ENCODE results near the gene PAX6. TPM values are rescaled to one million over a fixed set of nuclear protein-coding genes. Genes with fewer than 3 reads are reported as not detected.
"Not testable (repeated sequence)": the region's sequence is repeated elsewhere in the genome, so short reads cannot be mapped to it uniquely, and the experiment has no call there.

PAX6 gene
- total and polyA plus RNA-seq, 4 donors: 0.23 to 0.38 TPM; not detected in 2

GRCh38 chr11:31767685-31768084 lies 43.4 kb downstream of the PAX6 start:
- no peaks in the 10 kb centered on the region for H3K36me3 ChIP-seq (ENCODE audit: control insufficient read depth in 1 of 2, insufficient read depth in 2 of 2, low read length in 1 of 2)
- ATAC-seq (ENCODE audit: low FRiP score): no peak
- no peaks in the 10 kb centered on the region for H3K4me1 ChIP-seq (ENCODE audit: control insufficient read depth in 1 of 2, insufficient read depth in 2 of 2, low read length in 2 of 2)
- H3K4me3 ChIP-seq (ENCODE audit: low read length in 2 of 2): no peak overlapping the region
- H3K27ac ChIP-seq (ENCODE audit: low read depth in 1 of 2, low read length in 2 of 2): no peak overlapping the region
- H3K9me3 ChIP-seq (ENCODE audit: control insufficient read depth, low read length): no peaks in the 10 kb centered on the region
- WGBS, 2 donors: 89 to 96% methylated on average over 2 of the region's 2 CpGs
- no peaks in the 10 kb centered on the region for H3K27me3 ChIP-seq (ENCODE audit: control insufficient read depth in 1 of 2, insufficient read depth in 2 of 2, low read length in 1 of 2)
- intact Hi-C loops (cut with DNase I): no loop called here
- DNase-seq: no peak

GRCh38 chr11:31767066-31767465 lies 44.1 kb downstream of the PAX6 start:
- Histone ChIP-seq H3K4me1 (ENCODE audit: control insufficient read depth in 1 of 2, insufficient read depth in 2 of 2, low read length in 2 of 2) (no peaks in the 10 kb centered on the region), H3K27ac (ENCODE audit: low read depth in 1 of 2, low read length in 2 of 2) (no peak overlapping the region), H3K9me3 (ENCODE audit: control insufficient read depth, low read length) (no peaks in the 10 kb centered on the region), H3K36me3 (ENCODE audit: control insufficient read depth in 1 of 2, insufficient read depth in 2 of 2, low read length in 1 of 2) (no peaks in the 10 kb centered on the region), H3K4me3 (ENCODE audit: low read length in 2 of 2) (no peak overlapping the region), H3K27me3 (ENCODE audit: control insufficient read depth in 1 of 2, insufficient read depth in 2 of 2, low read length in 1 of 2) (no peaks in the 10 kb centered on the region)
- 96 to 97% methylated on average over 3 of the region's 3 CpGs for WGBS, 2 donors
- DNase-seq (no peak), ATAC-seq (ENCODE audit: low FRiP score) (no peak)
- intact Hi-C loops (cut with DNase I): no loop called here

GRCh38 chr11:31764766-31765165 lies 46.4 kb downstream of the PAX6 start:
- Histone ChIP-seq H3K36me3 (ENCODE audit: control insufficient read depth in 1 of 2, insufficient read depth in 2 of 2, low read length in 1 of 2) (no peaks in the 10 kb centered on the region), H3K9me3 (ENCODE audit: control insufficient read depth, low read length) (no peaks in the 10 kb centered on the region), H3K4me3 (ENCODE audit: low read length in 2 of 2) (no peak overlapping the region), H3K27ac (ENCODE audit: low read depth in 1 of 2, low read length in 2 of 2) (no peak overlapping the region), H3K27me3 (ENCODE audit: control insufficient read depth in 1 of 2, insufficient read depth in 2 of 2, low read length in 1 of 2) (no peaks in the 10 kb centered on the region), H3K4me1 (ENCODE audit: control insufficient read depth in 1 of 2, insufficient read depth in 2 of 2, low read length in 2 of 2) (no peaks in the 10 kb centered on the region)
- ATAC-seq (ENCODE audit: low FRiP score) (no peak), DNase-seq (no peak)
- WGBS, 2 donors: 87 to 90% methylated on average over 5 of the region's 5 CpGs
- intact Hi-C loops (cut with DNase I): no loop called here

DNA sequence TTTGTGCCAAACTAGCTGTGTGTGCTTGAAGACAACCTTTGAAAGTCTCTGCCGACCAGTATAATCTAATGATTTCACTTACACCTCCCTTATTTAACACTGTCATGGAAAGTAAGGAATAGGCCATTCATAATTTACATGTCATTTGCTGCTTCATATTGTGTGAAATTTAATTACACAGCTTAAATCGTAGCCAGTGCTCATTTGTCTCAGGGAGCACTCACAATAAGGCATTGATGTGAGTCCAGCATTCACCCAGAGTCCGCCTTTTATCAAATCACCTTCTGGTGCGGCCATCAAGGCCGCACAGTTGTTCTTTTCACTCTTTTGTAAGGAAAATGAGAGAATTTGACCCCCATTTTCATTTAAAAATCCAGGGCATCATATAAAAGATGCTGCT lies 46.9 kb downstream of the PAX6 start:
- Histone ChIP-seq H3K27ac (ENCODE audit: low read depth in 1 of 2, low read length in 2 of 2) (no peak overlapping the region), H3K27me3 (ENCODE audit: control insufficient read depth in 1 of 2, insufficient read depth in 2 of 2, low read length in 1 of 2) (no peaks in the 10 kb centered on the region), H3K4me3 (ENCODE audit: low read length in 2 of 2) (no peak overlapping the region), H3K36me3 (ENCODE audit: control insufficient read depth in 1 of 2, insufficient read depth in 2 of 2, low read length in 1 of 2) (no peaks in the 10 kb centered on the region), H3K4me1 (ENCODE audit: control insufficient read depth in 1 of 2, insufficient read depth in 2 of 2, low read length in 2 of 2) (no peaks in the 10 kb centered on the region), H3K9me3 (ENCODE audit: control insufficient read depth, low read length) (no peaks in the 10 kb centered on the region)
- 92% methylated on average over 5 of the region's 5 CpGs for WGBS, 2 donors
- DNase-seq (no peak), ATAC-seq (ENCODE audit: low FRiP score) (no peak)
- intact Hi-C loops (cut with DNase I): no loop called here

- ATAC-seq (ENCODE audit: low FRiP score) (no peak), DNase-seq (no peak)
- intact Hi-C loops (cut with DNase I): no loop called here
- H3K27me3 ChIP-seq (ENCODE audit: control insufficient read depth in 1 of 2, insufficient read depth in 2 of 2, low read length in 1 of 2): no peaks in the 10 kb centered on the region
- H3K9me3 ChIP-seq (ENCODE audit: control insufficient read depth, low read length): no peaks in the 10 kb centered on the region
- no peak overlapping the region for H3K4me3 ChIP-seq (ENCODE audit: low read length in 2 of 2)
- H3K27ac ChIP-seq (ENCODE audit: low read depth in 1 of 2, low read length in 2 of 2): no peak overlapping the region
- H3K36me3 ChIP-seq (ENCODE audit: control insufficient read depth in 1 of 2, insufficient read depth in 2 of 2, low read length in 1 of 2): no peaks in the 10 kb centered on the region
- no peaks in the 10 kb centered on the region for H3K4me1 ChIP-seq (ENCODE audit: control insufficient read depth in 1 of 2, insufficient read depth in 2 of 2, low read length in 2 of 2)
These were observed 47.8 kb downstream of the PAX6 start for GRCh38 chr11:31763296-31763695.

- H3K4me3 ChIP-seq (ENCODE audit: low read length in 2 of 2): no peak overlapping the region
- DNase-seq (no peak), ATAC-seq (ENCODE audit: low FRiP score) (no peak)
- intact Hi-C loops (cut with DNase I): no loop called here
- no peak overlapping the region for H3K27ac ChIP-seq (ENCODE audit: low read depth in 1 of 2, low read length in 2 of 2)
- 61 to 76% methylated on average over 1 of the region's 1 CpG for WGBS, 2 donors
- no peaks in the 10 kb centered on the region for H3K9me3 ChIP-seq (ENCODE audit: control insufficient read depth, low read length)
- no peaks in the 10 kb centered on the region for H3K27me3 ChIP-seq (ENCODE audit: control insufficient read depth in 1 of 2, insufficient read depth in 2 of 2, low read length in 1 of 2)
- no peaks in the 10 kb centered on the region for H3K36me3 ChIP-seq (ENCODE audit: control insufficient read depth in 1 of 2, insufficient read depth in 2 of 2, low read length in 1 of 2)
- H3K4me1 ChIP-seq (ENCODE audit: control insufficient read depth in 1 of 2, insufficient read depth in 2 of 2, low read length in 2 of 2): peaks cover 0 to 2% of the 10 kb centered on the region in 2 donors
These were observed 49.5 kb downstream of the PAX6 start for GRCh38 chr11:31761636-31762035.

GRCh38 chr11:31757260-31757835 lies 53.8 kb downstream of the PAX6 start:
- Histone ChIP-seq H3K9me3 (ENCODE audit: control insufficient read depth, low read length) (no peaks in the 10 kb centered on the region), H3K27ac (ENCODE audit: low read depth in 1 of 2, low read length in 2 of 2) (no peak overlapping the region), H3K27me3 (ENCODE audit: control insufficient read depth in 1 of 2, insufficient read depth in 2 of 2, low read length in 1 of 2) (no peaks in the 10 kb centered on the region), H3K4me3 (ENCODE audit: low read length in 2 of 2) (no peak overlapping the region), H3K36me3 (ENCODE audit: control insufficient read depth in 1 of 2, insufficient read depth in 2 of 2, low read length in 1 of 2) (no peaks in the 10 kb centered on the region), H3K4me1 (ENCODE audit: control insufficient read depth in 1 of 2, insufficient read depth in 2 of 2, low read length in 2 of 2) (peaks cover 0 to 2% of the 10 kb centered on the region in 2 donors)
- ATAC-seq (ENCODE audit: low FRiP score) (no peak), DNase-seq (no peak)
- WGBS, 2 donors: 39 to 40% methylated on average over 3 of the region's 3 CpGs
- intact Hi-C loops (cut with DNase I): no loop called here

DNA sequence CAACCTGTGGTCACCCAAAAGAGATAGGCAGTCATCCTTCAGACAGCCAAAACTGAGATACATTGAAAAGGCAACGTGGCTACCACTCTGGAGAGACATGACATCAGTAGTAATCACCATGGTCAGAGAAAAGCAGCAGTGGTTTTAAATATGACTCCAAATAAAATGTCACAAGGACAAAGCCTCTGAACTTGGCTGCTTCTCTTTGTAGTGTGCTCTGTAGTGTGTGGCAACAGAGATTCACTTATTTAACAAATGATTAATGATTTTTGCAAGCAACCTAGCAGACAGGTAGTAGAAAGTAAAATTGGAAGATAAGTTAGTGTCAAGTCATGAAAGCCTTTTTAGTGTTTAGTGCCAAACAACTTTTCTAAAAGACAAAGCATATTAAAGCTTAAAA lies 63.5 kb downstream of the PAX6 start:
- H3K27me3 ChIP-seq (ENCODE audit: control insufficient read depth in 1 of 2, insufficient read depth in 2 of 2, low read length in 1 of 2): no peaks in the 10 kb centered on the region
- H3K27ac ChIP-seq (ENCODE audit: low read depth in 1 of 2, low read length in 2 of 2): no peak overlapping the region
- ATAC-seq (ENCODE audit: low FRiP score) (no peak), DNase-seq (no peak)
- intact Hi-C loops (cut with DNase I): no loop called here
- no peak overlapping the region for H3K4me3 ChIP-seq (ENCODE audit: low read length in 2 of 2)
- H3K9me3 ChIP-seq (ENCODE audit: control insufficient read depth, low read length): no peaks in the 10 kb centered on the region
- H3K4me1 ChIP-seq (ENCODE audit: control insufficient read depth in 1 of 2, insufficient read depth in 2 of 2, low read length in 2 of 2): no peaks in the 10 kb centered on the region
- 47 to 63% methylated on average over 1 of the region's 1 CpG for WGBS, 2 donors
- no peaks in the 10 kb centered on the region for H3K36me3 ChIP-seq (ENCODE audit: control insufficient read depth in 1 of 2, insufficient read depth in 2 of 2, low read length in 1 of 2)

DNA sequence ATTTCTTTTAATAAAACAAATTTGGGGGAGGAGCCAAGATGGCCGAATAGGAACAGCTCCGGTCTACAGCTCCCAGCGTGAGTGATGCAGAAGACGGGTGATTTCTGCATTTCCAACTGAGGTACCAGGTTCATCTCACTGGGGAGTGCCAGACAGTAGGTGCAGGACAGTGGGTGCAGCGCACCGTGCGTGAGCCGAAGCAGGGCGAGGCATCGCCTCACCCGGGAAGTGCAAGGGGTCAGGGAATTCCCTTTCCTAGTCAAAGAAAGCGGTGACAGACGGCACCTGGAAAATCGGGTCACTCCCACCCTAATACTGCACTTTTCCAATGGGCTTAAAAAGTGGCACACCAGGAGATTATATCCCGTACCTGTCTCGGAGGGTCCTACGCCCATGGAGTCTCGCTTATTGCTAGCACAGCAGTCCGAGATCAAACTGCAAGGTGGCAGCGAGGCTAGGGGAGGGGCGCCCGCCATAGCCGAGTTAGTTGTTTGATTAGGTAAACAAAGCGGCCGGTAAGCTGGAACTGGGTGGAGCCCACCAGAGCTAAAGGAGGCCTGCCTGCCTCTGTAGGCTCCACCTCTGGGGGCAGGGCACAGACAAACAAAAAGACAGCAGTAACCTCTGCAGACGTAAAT lies 70.3 kb downstream of the PAX6 start:
- H3K4me1 ChIP-seq (ENCODE audit: control insufficient read depth in 1 of 2, insufficient read depth in 2 of 2, low read length in 2 of 2); H3K27ac ChIP-seq (ENCODE audit: low read depth in 1 of 2, low read length in 2 of 2); H3K9me3 ChIP-seq (ENCODE audit: control insufficient read depth, low read length); intact Hi-C loops (cut with DNase I); H3K36me3 ChIP-seq (ENCODE audit: control insufficient read depth in 1 of 2, insufficient read depth in 2 of 2, low read length in 1 of 2); ATAC-seq (ENCODE audit: low FRiP score); H3K4me3 ChIP-seq (ENCODE audit: low read length in 2 of 2); DNase-seq; H3K27me3 ChIP-seq (ENCODE audit: control insufficient read depth in 1 of 2, insufficient read depth in 2 of 2, low read length in 1 of 2): not testable (repeated sequence)
- WGBS, 2 donors: 95 to 96% methylated on average over 23 to 26 of the region's 26 CpGs
